Spleen (tissue), 11 donors: ENCODE results near the gene CLEC16A. TPM values are rescaled to one million over a fixed set of nuclear protein-coding genes. Genes with fewer than 3 reads are reported as not detected.

Source experiments
- DNase-seq: peaks from one replicate; pipeline ENCODE4 v3.0.0-alpha.2; 2020
- H3K27ac ChIP-seq, 8 donors: fragments of 200-600 bp; sonication (generic) in 7 of 8; 1 replicate in 4 of 8; 2 replicates in 4 of 8; pipeline versions ENCODE4 v1.5.0 to v1.8.0; 2016 to 2021; ENCODE audit warnings: inconsistent platforms in 4 of 8, mild to moderate bottlenecking in 4 of 8, moderate library complexity in 1 of 8
- H3K27me3 ChIP-seq, 7 donors: fragments of 200-600 bp; sonication (generic) in 6 of 7; replicated peaks in 1 of 7; 1 replicate in 4 of 7; 2 replicates in 3 of 7; pipeline versions ENCODE4 v1.5.0 to v1.8.0; 2016 to 2021; ENCODE audit warnings: inconsistent platforms in 3 of 7, mild to moderate bottlenecking in 1 of 7
- H3K36me3 ChIP-seq, 6 donors: fragments of 200-600 bp; sonication (generic) in 5 of 6; 1 replicate in 4 of 6; 2 replicates in 2 of 6; pipeline versions ENCODE4 v1.5.0 to v1.8.0; 2016 to 2021; ENCODE audit warnings: inconsistent platforms in 2 of 6
- H3K4me1 ChIP-seq, 6 donors: fragments of 200-600 bp; sonication (generic) in 5 of 6; 1 replicate in 3 of 6; 2 replicates in 3 of 6; pipeline versions ENCODE4 v1.5.0 to v1.8.0; 2016 to 2021; ENCODE audit warnings: inconsistent platforms in 3 of 6
- H3K4me3 ChIP-seq, 8 donors: fragments of 200-600 bp; sonication (generic) in 7 of 8; 1 replicate in 4 of 8; 2 replicates in 4 of 8; pipeline versions ENCODE4 v1.5.0 to v1.8.0; 2016 to 2021; ENCODE audit warnings: inconsistent platforms in 4 of 8, mild to moderate bottlenecking in 4 of 8, moderate library complexity in 2 of 8
- H3K9me3 ChIP-seq, 8 donors: fragments of 200-600 bp; sonication (generic) in 7 of 8; 1 replicate in 4 of 8; 2 replicates in 4 of 8; pipeline versions ENCODE4 v1.5.0 to v1.8.0; 2016 to 2021; ENCODE audit warnings: inconsistent platforms in 4 of 8
- CTCF ChIP-seq, 11 experiments: fragments of 200-600 bp in 7 of 11; fragments of 450-650 bp in 4 of 11; sonication (generic) in 4 of 11; IDR thresholded peaks in 8 of 11; conservative IDR thresholded peaks in 3 of 11; 1 replicate in 7 of 11; 2 replicates in 4 of 11; pipeline versions ENCODE4 v1.4.0 to v1.8.0; 2016 to 2021; ENCODE audit warnings: antibody characterized with exemption in 11 of 11, inconsistent platforms in 4 of 11, mild to moderate bottlenecking in 1 of 11
- POLR2A ChIP-seq, 3 donors: fragments of 450-650 bp; IDR thresholded peaks; one replicate each; pipeline ENCODE4 v1.5.1; 2017; ENCODE audit warnings: antibody characterized with exemption in 3 of 3, mild to moderate bottlenecking in 1 of 3
- POLR2AphosphoS5 ChIP-seq, 3 donors: sonication (generic); formaldehyde crosslinking; IDR thresholded peaks; one replicate each; pipeline ENCODE4 v1.5.1; 2017; ENCODE audit warnings: antibody characterized with exemption in 3 of 3
- WGBS, 5 donors: extraction: QIAGEN DNeasy Blood & Tissue Kit in 3 of 5; methylation state at CpG; one replicate each; pipeline versions ENCODE4 v1.1.5 to v1.1.7; 2013 to 2018; 5-methylcytosine and 5-hydroxymethylcytosine counted together
- intact Hi-C: fragments of 100-400 bp; cut with DNase I; formaldehyde crosslinking; loops from one replicate; pipeline ENCODE4 v1.15.0; 2023; ENCODE audit warnings: low total_unique reads
- polyA plus RNA-seq, 3 donors: library from polyadenylated mRNA; stranded (reverse); fragments of 200-250 nt; gene quantifications; one replicate each; pipeline ENCODE4 v1.2.1, GENCODE V29; 2013
- total RNA-seq, 7 donors: library from RNA; depleted of rRNA in 3 of 7; stranded (reverse); fragments of >200 nt in 3 of 7; fragmentation: NEBNext Ultra II Directional in 4 of 7; extraction: Animal tissue kit (Norgen Biotek cat#: 25700) in 4 of 7; gene quantifications; one replicate each; pipeline versions ENCODE4 v1.1.0 to v1.2.1, GENCODE V29; 2016 to 2021
- donor health status: healthy with polysubstance abuse.
- donor health status: DM: no; HTN: no; CAD: no; lungs with moderate emphysema.
- donor health status: DM: no; HTN: no; CAD: no.
- donor health status: Bipolar disorder and iron deficiency.
- donor health status: healthy.
- donor health status: DM: no; HTN: no; CAD: no.
- donor health status: DM: yes; HTN: yes; CAD: no.

Gene CLEC16A
- total and polyA plus RNA-seq, 10 donors: 7.3 to 54.6 (median 35.1) TPM

- TF ChIP-seq CTCF (IDR thresholded peaks at IDR 0.05 in 8 of 11, conservative IDR thresholded peaks at IDR 0.05 in 3 of 11) (no peak), POLR2A (IDR thresholded peaks at IDR 0.05) (no peak), POLR2AphosphoS5 (IDR thresholded peaks at IDR 0.05) (no peak)
- peaks cover 0 to 29% (median 13%) of the 10 kb centered on the region in 6 donors for H3K4me1 ChIP-seq
- no peak overlapping the region for H3K27ac ChIP-seq
- DNase-seq: no peak
- intact Hi-C loops: no loop called here
- 89 to 98% (median 94%) methylated on average over 5 of the region's 5 CpGs for WGBS, 5 donors
- H3K27me3 ChIP-seq: no peaks in the 10 kb centered on the region
- H3K36me3 ChIP-seq: peaks cover 0 to 98% (median 23%) of the 10 kb centered on the region in 6 donors
- H3K9me3 ChIP-seq: no peaks in the 10 kb centered on the region
- no peak overlapping the region for H3K4me3 ChIP-seq
These were observed 46.0 kb downstream of the CLEC16A start for GRCh38 chr16:10990378-10990777.

- Histone ChIP-seq H3K4me1 (peaks cover 0 to 26% (median 13%) of the 10 kb centered on the region in 6 donors), H3K27ac (no peak overlapping the region), H3K27me3 (no peaks in the 10 kb centered on the region), H3K9me3 (no peaks in the 10 kb centered on the region), H3K4me3 (no peak overlapping the region), H3K36me3 (peaks cover 0 to 100% (median 36%) of the 10 kb centered on the region in 6 donors)
- no peak for DNase-seq
- intact Hi-C loops: no loop called here
- TF ChIP-seq CTCF (IDR thresholded peaks at IDR 0.05 in 8 of 11, conservative IDR thresholded peaks at IDR 0.05 in 3 of 11) (no peak), POLR2A (IDR thresholded peaks at IDR 0.05) (no peak), POLR2AphosphoS5 (IDR thresholded peaks at IDR 0.05) (no peak)
- 86 to 92% (median 89%) methylated on average over 4 of the region's 4 CpGs for WGBS, 5 donors
These were observed 47.7 kb downstream of the CLEC16A start for GRCh38 chr16:10992112-10992511.

- 81 to 95% (median 92%) methylated on average over 5 of the region's 5 CpGs for WGBS, 5 donors
- Histone ChIP-seq H3K9me3 (no peaks in the 10 kb centered on the region), H3K27ac (no peak overlapping the region), H3K4me3 (no peak overlapping the region), H3K4me1 (peaks cover 0 to 19% (median 7%) of the 10 kb centered on the region in 6 donors), H3K36me3 (peaks cover 0 to 100% (median 37%) of the 10 kb centered on the region in 6 donors), H3K27me3 (no peaks in the 10 kb centered on the region)
- TF ChIP-seq POLR2A (IDR thresholded peaks at IDR 0.05) (no peak), POLR2AphosphoS5 (IDR thresholded peaks at IDR 0.05) (no peak), CTCF (IDR thresholded peaks at IDR 0.05 in 8 of 11, conservative IDR thresholded peaks at IDR 0.05 in 3 of 11) (no peak)
- DNase-seq: no peak
- intact Hi-C loops: no loop called here
These were observed 48.4 kb downstream of the CLEC16A start for GRCh38 chr16:10992797-10993196.

GRCh38 chr16:10993649-10994048 lies 49.3 kb downstream of the CLEC16A start:
- H3K4me1 ChIP-seq: peaks cover 0 to 11% (median 0%) of the 10 kb centered on the region in 6 donors
- no peaks in the 10 kb centered on the region for H3K27me3 ChIP-seq
- 70 to 85% (median 77%) methylated on average over 4 to 6 of the region's 6 CpGs for WGBS, 5 donors
- DNase-seq: no peak
- peaks cover 0 to 100% (median 39%) of the 10 kb centered on the region in 6 donors for H3K36me3 ChIP-seq
- no peaks in the 10 kb centered on the region for H3K9me3 ChIP-seq
- no peak overlapping the region for H3K27ac ChIP-seq
- H3K4me3 ChIP-seq: no peak overlapping the region
- TF ChIP-seq CTCF (IDR thresholded peaks at IDR 0.05 in 8 of 11, conservative IDR thresholded peaks at IDR 0.05 in 3 of 11) (no peak), POLR2A (IDR thresholded peaks at IDR 0.05) (no peak), POLR2AphosphoS5 (IDR thresholded peaks at IDR 0.05) (no peak)
- intact Hi-C loops: no loop called here
